ENCODE measurements around the gene NCEH1. TPM values are rescaled to one million over a fixed set of nuclear protein-coding genes. Genes with fewer than 3 reads are reported as not detected.

NCEH1 gene
- total and polyA plus RNA-seq, 2 of the 13 experiments (the other 11 are each of a cell fraction or from before 2014, with no cell fraction given): 12.9 to 21.4 TPM

DNA sequence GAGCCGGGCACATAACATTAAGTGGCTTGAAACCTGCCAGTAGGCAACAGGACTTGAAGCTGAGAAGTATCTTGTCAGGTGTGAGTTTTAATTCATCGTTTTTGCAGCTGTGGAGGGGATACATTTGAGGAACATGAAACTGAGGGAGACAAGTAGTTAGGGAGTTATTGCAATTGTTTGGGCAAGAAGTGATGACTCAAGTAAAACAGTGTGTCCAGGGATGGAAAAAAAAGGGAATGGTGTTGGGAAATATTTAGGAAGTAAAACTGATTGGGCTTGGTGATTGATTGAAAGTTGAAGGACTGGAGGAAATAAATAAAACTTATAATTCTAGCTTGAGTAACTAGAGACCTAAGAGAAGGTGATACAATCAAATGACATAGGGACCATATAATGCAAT lies 85.5 kb downstream of the NCEH1 start:
- Histone ChIP-seq H3K79me2 (ENCODE audit: insufficient read depth, low read length) (no peaks in the 10 kb centered on the region), H3K9me3 (ENCODE audit: low read length) (no peaks in the 10 kb centered on the region), H3K4me2 (ENCODE audit: low read depth, low read length) (no peak overlapping the region; the same call in 1 of the 2 replicates), H3K27ac (ENCODE audit: extremely low read length, insufficient read depth, low read length) (no peak overlapping the region), H3K4me1 (ENCODE audit: insufficient read depth, low read length) (peaks cover 37% of the 10 kb centered on the region), H3K27me3 (ENCODE audit: control insufficient read depth in 1 of 2, insufficient read depth in 2 of 2, low read length in 2 of 2) (no peaks in the 10 kb centered on the region), H3K36me3 (replicated peaks in 1 of 2; ENCODE audit: control insufficient read depth in 1 of 2, insufficient read depth in 2 of 2, low read length in 2 of 2) (no peaks in the 10 kb centered on the region), H4K20me1 (ENCODE audit: insufficient read depth, low read length) (no peaks in the 10 kb centered on the region), H2AFZ (ENCODE audit: low read length) (no peak overlapping the region), H3K4me3 (replicated peaks in 1 of 3; ENCODE audit: insufficient read depth in 1 of 3, low read depth in 2 of 3, low read length in 3 of 3) (no peak overlapping the region), H3K9ac (ENCODE audit: insufficient read depth, low read depth, low read length) (no peak overlapping the region)
- ATAC-seq (peak; percentile 19; the same call in 1 of the 3 replicates), FAIRE-seq (no peak), DNase-seq (ENCODE audit: low spot score) (no peak)
- 15% methylated on average over 2 of the region's 2 CpGs for WGBS (ENCODE audit: low lambda C conversion rate)
- TF ChIP-seq ZNF841 (CRISPR knock-in tag; IDR thresholded peaks at IDR 0.05; ENCODE audit: borderline replicate concordance) (no peak), MAFF (IDR thresholded peaks at IDR 0.05; ENCODE audit: low read depth, low read length) (peak; percentile 91), MAFK (conservative IDR thresholded peaks at IDR 0.05 in 1 of 2, IDR thresholded peaks at IDR 0.05 in 1 of 2; ENCODE audit: low read length in 2 of 2) (peak; percentile 91)
- CTCF ChIA-PET (ENCODE audit: low intra/inter-chr PET ratio, low total read pairs): interaction anchor here (1.3 kb wide), 1 partner anchor 135 kb away, joined by 3 read pairs; no protein-coding TSS in a partner anchor
- BruUV-seq (replicated peaks): no TSS peak
- intact Hi-C loops (cut with micrococcal nuclease; ENCODE audit: unreplicated experiment): no loop called here
- POLR2A ChIA-PET: interaction anchor here (1.1 to 2.0 kb wide), 2 partner anchors 24 to 31 kb away, joined by 4 to 6 read pairs; no protein-coding TSS in a partner anchor
- in situ Hi-C loops (cut with HindIII; ENCODE audit: extremely low pct_ligation_motif_present, low pct_unique_long_range_greater_than_20kb): no loop called here

DNA sequence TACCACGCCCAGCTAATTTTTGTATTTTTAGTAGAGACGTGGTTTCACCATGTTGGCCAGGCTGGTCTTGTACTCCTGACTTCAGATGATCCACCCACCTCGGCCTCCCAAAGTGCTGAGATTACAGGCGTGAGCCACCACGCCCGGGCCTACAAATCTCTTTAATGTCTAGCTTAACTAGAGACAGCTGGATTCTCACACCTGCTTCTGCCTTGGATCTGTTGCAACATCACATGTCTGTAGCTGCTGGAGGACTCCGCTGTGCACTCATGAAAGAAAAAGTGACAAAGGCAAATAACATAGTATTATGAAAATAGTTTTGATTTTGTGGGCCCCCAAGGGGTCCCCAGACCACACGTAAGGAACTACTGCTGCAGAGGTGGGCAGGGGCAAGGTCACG lies 85.9 kb downstream of the NCEH1 start:
- Histone ChIP-seq H3K27me3 (ENCODE audit: control insufficient read depth in 1 of 2, insufficient read depth in 2 of 2, low read length in 2 of 2) (no peaks in the 10 kb centered on the region), H3K79me2 (ENCODE audit: insufficient read depth, low read length) (no peaks in the 10 kb centered on the region), H3K9me3 (ENCODE audit: low read length) (no peaks in the 10 kb centered on the region), H3K4me3 (replicated peaks in 1 of 3; ENCODE audit: insufficient read depth in 1 of 3, low read depth in 2 of 3, low read length in 3 of 3) (no peak overlapping the region), H3K36me3 (replicated peaks in 1 of 2; ENCODE audit: control insufficient read depth in 1 of 2, insufficient read depth in 2 of 2, low read length in 2 of 2) (no peaks in the 10 kb centered on the region), H3K4me2 (ENCODE audit: low read depth, low read length) (no peak overlapping the region; the same call in 1 of the 2 replicates), H3K9ac (ENCODE audit: insufficient read depth, low read depth, low read length) (no peak overlapping the region), H3K27ac (ENCODE audit: extremely low read length, insufficient read depth, low read length) (no peak overlapping the region), H4K20me1 (ENCODE audit: insufficient read depth, low read length) (no peaks in the 10 kb centered on the region), H3K4me1 (ENCODE audit: insufficient read depth, low read length) (peaks cover 37% of the 10 kb centered on the region), H2AFZ (ENCODE audit: low read length) (no peak overlapping the region)
- 43% methylated on average over 9 of the region's 9 CpGs for WGBS (ENCODE audit: low lambda C conversion rate)
- peak; percentile 24 for ATAC-seq
- intact Hi-C loops (cut with micrococcal nuclease; ENCODE audit: unreplicated experiment) (no loop called here), in situ Hi-C loops (cut with HindIII; ENCODE audit: extremely low pct_ligation_motif_present, low pct_unique_long_range_greater_than_20kb) (no loop called here)
- CTCF ChIA-PET (ENCODE audit: low intra/inter-chr PET ratio, low total read pairs): interaction anchor here (1.3 kb wide), 1 partner anchor 135 kb away, joined by 3 read pairs; no protein-coding TSS in a partner anchor
- no peak for FAIRE-seq
- no peak for DNase-seq (ENCODE audit: low spot score)
- TF ChIP-seq CEBPB (IDR thresholded peaks at IDR 0.05; ENCODE audit: borderline replicate concordance, low read depth, low read length) (peak; percentile 51; the same call in 1 of the 2 replicates), LCORL (IDR thresholded peaks at IDR 0.05) (no peak), LCORL (CRISPR knock-in tag; IDR thresholded peaks at IDR 0.05) (no peak)
- POLR2A ChIA-PET: interaction anchor here (1.1 to 2.0 kb wide), 3 partner anchors 24 to 101 kb away, joined by 3 to 6 read pairs (median 4); no protein-coding TSS in a partner anchor
- BruUV-seq (replicated peaks): no TSS peak
